GM12878 (cell line): ENCODE measurements around the gene TADA3. TPM values are rescaled to one million over a fixed set of nuclear protein-coding genes. Genes with fewer than 3 reads are reported as not detected.

Experiments
- ASH2L ChIP-seq: fragments of 300-600, 200-600 bp; sonication (generic); IDR thresholded peaks from 2 replicates; pipeline ENCODE4 v1.6.1; 2017; ENCODE audit warnings: low read depth, mild to moderate bottlenecking, borderline replicate concordance
- ATF7 ChIP-seq: fragments of 450-650 bp; IDR thresholded peaks from 2 replicates; pipeline ENCODE4 v1.6.1; 2016; ENCODE audit warnings: low read depth, mild to moderate bottlenecking
- BCL11A ChIP-seq: IDR thresholded peaks from 2 replicates; pipeline ENCODE4 v1.6.1; 2011; ENCODE audit warnings: low read depth, low read length
- CEBPB ChIP-seq, 2 experiments: fragments of 150-350 bp in 1 of 2; IDR thresholded peaks; 2 replicates each; pipeline ENCODE4 v1.6.1; 2012 to 2014; ENCODE audit warnings: low read depth in 2 of 2, low read length in 2 of 2, borderline replicate concordance in 1 of 2, inconsistent platforms in 1 of 2
- FOS ChIP-seq: IDR thresholded peaks from 3 replicates; pipeline ENCODE4 v1.6.1; 2011; ENCODE audit warnings: borderline replicate concordance; ENCODE audit not compliant: insufficient read length; ENCODE audit errors: extremely low read depth
- FOXM1 ChIP-seq: IDR thresholded peaks from 2 replicates; pipeline ENCODE4 v1.6.1; 2012; ENCODE audit warnings: low read depth, mild to moderate bottlenecking, inconsistent platforms, low read length, moderate library complexity
- KLF5 ChIP-seq: fragments of 450-650 bp; IDR thresholded peaks from 2 replicates; pipeline ENCODE4 v1.6.1; 2014; ENCODE audit warnings: mild to moderate bottlenecking; ENCODE audit not compliant: partially characterized antibody
- MEF2A ChIP-seq: IDR thresholded peaks from 2 replicates; pipeline ENCODE4 v1.6.1; 2011; ENCODE audit warnings: low read depth, mild to moderate bottlenecking, low read length, moderate library complexity; ENCODE audit not compliant: insufficient read depth
- MEF2B ChIP-seq: fragments of 450-650 bp; IDR thresholded peaks from 2 replicates; pipeline ENCODE4 v1.6.1; 2018; ENCODE audit warnings: mild to moderate bottlenecking, moderate library complexity; ENCODE audit not compliant: partially characterized antibody, poor library complexity, severe bottlenecking
- MXI1 ChIP-seq: fragments of 150-350 bp; IDR thresholded peaks from 2 replicates; pipeline ENCODE4 v1.6.1; 2011; ENCODE audit warnings: low read depth, mild to moderate bottlenecking, inconsistent platforms, low read length, improper control_type of control experiment
- NR2F1 ChIP-seq: fragments of 450-650 bp; conservative IDR thresholded peaks from 2 replicates; pipeline ENCODE4 v1.6.1; 2017; ENCODE audit warnings: mild to moderate bottlenecking
- PAX5 ChIP-seq: IDR thresholded peaks from 2 replicates; pipeline ENCODE4 v1.6.1; 2011; ENCODE audit warnings: low read depth, low read length, borderline replicate concordance
- SIN3A ChIP-seq: IDR thresholded peaks from 2 replicates; pipeline ENCODE4 v1.6.1; 2012; ENCODE audit warnings: low read depth, low read length, improper control_type of control experiment
- SMAD1 ChIP-seq: fragments of 450-650 bp; IDR thresholded peaks from 2 replicates; pipeline ENCODE4 v1.6.1; 2018; ENCODE audit warnings: mild to moderate bottlenecking, low read depth; ENCODE audit not compliant: partially characterized antibody
- SREBF1 ChIP-seq: IDR thresholded peaks from 2 replicates; pipeline ENCODE4 v1.6.1; 2012; ENCODE audit warnings: mild to moderate bottlenecking, low read length
- SRF ChIP-seq, 2 experiments: IDR thresholded peaks; 2 replicates each; pipeline ENCODE4 v1.6.1; 2011; ENCODE audit warnings: low read depth in 2 of 2, low read length in 2 of 2, mild to moderate bottlenecking in 1 of 2, moderate library complexity in 1 of 2
- SUZ12 ChIP-seq: fragments of 200-600 bp; sonication (generic); IDR thresholded peaks from one replicate; pipeline ENCODE4 v1.6.1; 2018; ENCODE audit warnings: antibody characterized with exemption, mild to moderate bottlenecking; ENCODE audit not compliant: unreplicated experiment
- YY1 ChIP-seq: IDR thresholded peaks from 2 replicates; pipeline ENCODE4 v1.6.1; 2011; ENCODE audit warnings: low read depth, mild to moderate bottlenecking, low read length
- ZNF622 ChIP-seq: fragments of 450-650 bp; IDR thresholded peaks from 2 replicates; pipeline ENCODE4 v1.6.1; 2017; ENCODE audit warnings: mild to moderate bottlenecking, inconsistent platforms
- polyA plus RNA-seq, 11 experiments: library from polyadenylated mRNA; depleted of rRNA in 4 of 11; unstranded in 6 of 11; stranded (reverse) in 5 of 11; fragments of >200 nt; fragmentation: Nextera tagmentation in 4 of 11; fragmentation: Illumina TruSeq in 1 of 11; extraction: Ambion mirVana in 4 of 11; extraction: Trizol in 1 of 11; gene quantifications; 1 replicate in 1 of 11; 2 replicates in 10 of 11; pipeline versions ENCODE4 v1.2.1 to v1.2.3, GENCODE V29; 2011 to 2016; ENCODE audit warnings: inconsistent platforms in 2 of 11, missing spikeins in 2 of 11, low read depth in 1 of 11
- total RNA-seq, 4 experiments: library from RNA; depleted of rRNA in 3 of 4; stranded (reverse); fragments of >200 nt in 3 of 4; fragmentation: Illumina TruSeq in 1 of 4; extraction: Trizol in 1 of 4; gene quantifications; 2 replicates each; pipeline versions ENCODE4 v1.2.1 to v1.2.3, GENCODE V29; 2013 to 2021
- TF ChIP-seq, protein P1 (sequence below): fragments of 450-650 bp; IDR thresholded peaks from 2 replicates; pipeline ENCODE4 v1.6.1; 2018; ENCODE audit warnings: borderline replicate concordance, mild to moderate bottlenecking; ENCODE audit not compliant: partially characterized antibody
- TF ChIP-seq, protein P2 (sequence below): fragments of 450-650 bp; IDR thresholded peaks from 2 replicates; pipeline ENCODE4 v1.6.1; 2018; ENCODE audit warnings: mild to moderate bottlenecking, low read depth, moderate library complexity; ENCODE audit not compliant: partially characterized antibody

TADA3 gene
- total and polyA plus RNA-seq, 10 of the 15 experiments (the other 5 are each of a cell fraction or from before 2014, with no cell fraction given), result 2.6 to 71.2 (median 51.0) TPM

DNA sequence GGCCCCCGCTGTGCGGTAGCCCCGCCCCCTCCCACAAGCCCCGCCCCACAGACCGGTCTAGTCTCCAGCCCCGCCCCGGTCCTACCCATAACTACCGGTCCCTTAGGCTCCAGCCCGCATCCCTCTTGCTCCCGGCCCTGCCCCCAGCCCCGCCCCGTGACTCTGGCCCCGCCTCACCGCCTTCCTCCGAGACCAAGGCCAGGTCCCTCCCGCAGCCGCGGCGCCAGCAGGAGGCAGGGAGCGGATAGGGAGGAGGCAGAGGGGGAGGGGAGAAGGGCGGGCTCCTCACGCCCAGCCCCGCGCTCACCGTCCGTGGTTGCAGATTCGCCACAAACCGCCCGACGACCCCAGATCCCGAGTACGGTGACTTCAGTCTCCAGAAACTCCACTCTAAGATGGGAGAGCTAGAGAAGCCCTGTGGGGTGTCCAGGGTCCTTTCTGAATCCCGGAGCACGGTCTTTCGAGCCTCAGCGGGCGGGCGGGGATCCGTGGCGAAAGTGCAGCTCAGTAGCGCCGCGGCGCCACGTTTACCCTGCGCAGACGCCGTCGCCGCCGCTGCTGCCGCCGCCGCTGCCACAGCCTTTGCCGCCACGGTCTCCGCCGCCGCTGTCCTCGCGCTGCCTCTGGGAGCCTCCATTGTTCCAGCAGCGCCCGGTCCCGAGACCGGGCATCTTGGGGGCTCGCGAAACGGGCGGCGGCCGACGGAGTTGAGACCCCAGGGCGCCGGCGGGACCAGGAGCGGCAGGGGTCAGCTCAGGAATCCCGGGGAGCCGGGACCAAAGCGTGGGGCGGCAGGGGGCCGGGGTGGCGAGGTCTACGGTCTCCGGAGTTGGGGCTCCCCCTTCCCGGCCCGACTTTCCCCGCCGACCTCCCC lies 60.8 kb downstream of the TADA3 start, which contains the start of gene BRPF1 (continued):
- TF ChIP-seq ATF7, result peak; percentile 46
- TF ChIP-seq SUZ12, result no peak
- peak; percentile 40 for TF ChIP-seq MEF2B
- 0 out of 4 replicates have a peak, but pooled peaks of 1 of the 2 experiments have one; percentile 2 for TF ChIP-seq SRF (IDR thresholded peaks at IDR 0.05; ENCODE audit: low read depth in 2 of 2, low read length in 2 of 2)
- TF ChIP-seq YY1, result peak; percentile 72; the same call in 1 of the 2 replicates
- TF ChIP-seq ASH2L, result no peak; the same call in 1 of the 2 replicates
- peak; percentile 66 for TF ChIP-seq NR2F1
- peak; percentile 49; the same call in 1 of the 2 replicates for TF ChIP-seq MXI1
- no peak for TF ChIP-seq SREBF1
- TF ChIP-seq, protein P1, sequence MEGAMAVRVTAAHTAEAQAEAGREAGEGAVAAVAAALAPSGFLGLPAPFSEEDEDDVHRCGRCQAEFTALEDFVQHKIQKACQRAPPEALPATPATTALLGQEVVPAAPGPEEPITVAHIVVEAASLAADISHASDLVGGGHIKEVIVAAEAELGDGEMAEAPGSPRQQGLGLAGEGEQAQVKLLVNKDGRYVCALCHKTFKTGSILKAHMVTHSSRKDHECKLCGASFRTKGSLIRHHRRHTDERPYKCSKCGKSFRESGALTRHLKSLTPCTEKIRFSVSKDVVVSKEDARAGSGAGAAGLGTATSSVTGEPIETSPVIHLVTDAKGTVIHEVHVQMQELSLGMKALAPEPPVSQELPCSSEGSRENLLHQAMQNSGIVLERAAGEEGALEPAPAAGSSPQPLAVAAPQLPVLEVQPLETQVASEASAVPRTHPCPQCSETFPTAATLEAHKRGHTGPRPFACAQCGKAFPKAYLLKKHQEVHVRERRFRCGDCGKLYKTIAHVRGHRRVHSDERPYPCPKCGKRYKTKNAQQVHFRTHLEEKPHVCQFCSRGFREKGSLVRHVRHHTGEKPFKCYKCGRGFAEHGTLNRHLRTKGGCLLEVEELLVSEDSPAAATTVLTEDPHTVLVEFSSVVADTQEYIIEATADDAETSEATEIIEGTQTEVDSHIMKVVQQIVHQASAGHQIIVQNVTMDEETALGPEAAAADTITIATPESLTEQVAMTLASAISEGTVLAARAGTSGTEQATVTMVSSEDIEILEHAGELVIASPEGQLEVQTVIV, result peak; percentile 61
- peak; percentile 78 for TF ChIP-seq KLF5
- no peak for TF ChIP-seq SMAD1
- TF ChIP-seq SIN3A, result peak; percentile 77
- no peak for TF ChIP-seq MEF2A
- TF ChIP-seq CEBPB (IDR thresholded peaks at IDR 0.05; ENCODE audit: borderline replicate concordance in 1 of 2, low read depth in 2 of 2, low read length in 2 of 2), result no peak
- 0 out of 2 replicates have a peak, but pooled peaks have one; percentile 58 for TF ChIP-seq PAX5
- TF ChIP-seq BCL11A, result no peak
- no peak; the same call in 1 of the 2 replicates for TF ChIP-seq FOXM1
- TF ChIP-seq, protein P2, sequence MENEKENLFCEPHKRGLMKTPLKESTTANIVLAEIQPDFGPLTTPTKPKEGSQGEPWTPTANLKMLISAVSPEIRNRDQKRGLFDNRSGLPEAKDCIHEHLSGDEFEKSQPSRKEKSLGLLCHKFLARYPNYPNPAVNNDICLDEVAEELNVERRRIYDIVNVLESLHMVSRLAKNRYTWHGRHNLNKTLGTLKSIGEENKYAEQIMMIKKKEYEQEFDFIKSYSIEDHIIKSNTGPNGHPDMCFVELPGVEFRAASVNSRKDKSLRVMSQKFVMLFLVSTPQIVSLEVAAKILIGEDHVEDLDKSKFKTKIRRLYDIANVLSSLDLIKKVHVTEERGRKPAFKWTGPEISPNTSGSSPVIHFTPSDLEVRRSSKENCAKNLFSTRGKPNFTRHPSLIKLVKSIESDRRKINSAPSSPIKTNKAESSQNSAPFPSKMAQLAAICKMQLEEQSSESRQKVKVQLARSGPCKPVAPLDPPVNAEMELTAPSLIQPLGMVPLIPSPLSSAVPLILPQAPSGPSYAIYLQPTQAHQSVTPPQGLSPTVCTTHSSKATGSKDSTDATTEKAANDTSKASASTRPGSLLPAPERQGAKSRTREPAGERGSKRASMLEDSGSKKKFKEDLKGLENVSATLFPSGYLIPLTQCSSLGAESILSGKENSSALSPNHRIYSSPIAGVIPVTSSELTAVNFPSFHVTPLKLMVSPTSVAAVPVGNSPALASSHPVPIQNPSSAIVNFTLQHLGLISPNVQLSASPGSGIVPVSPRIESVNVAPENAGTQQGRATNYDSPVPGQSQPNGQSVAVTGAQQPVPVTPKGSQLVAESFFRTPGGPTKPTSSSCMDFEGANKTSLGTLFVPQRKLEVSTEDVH, result peak; percentile 85
- no peak for TF ChIP-seq ZNF622
- TF ChIP-seq FOS, result no peak
